K562 (cell line): ENCODE data around the gene CEP350. TPM values are rescaled to one million over a fixed set of nuclear protein-coding genes. Genes with fewer than 3 reads are reported as not detected.

Experiments used
- ATAC-seq: fragments of 200-7000 bp; cut with Tn5 transposase; 3 replicates; pipeline ENCODE4 v1.9.1; 2020; ENCODE audit warnings: moderate library complexity
- BruUV-seq: library from RNA; stranded (reverse); fragments of 400-500 nt; replicated peaks from 2 replicates; lab custom pipeline; 2021; lab: Mats Ljungman, UMichigan
- CTCF ChIA-PET: fragments of 300-600 bp; formaldehyde crosslinking; extraction: SDS; loops from one replicate; lab custom pipeline; 2021; ENCODE audit warnings: low intra/inter-chr PET ratio; lab: Yijun Ruan, JAX
- POLR2A ChIA-PET: fragments of 300-600, 350-650 bp; sonication (Branson Sonifier 250); formaldehyde crosslinking; extraction: SDS; loops from one replicate; lab custom pipeline; 2021; ENCODE audit warnings: antibody characterized with exemption, inconsistent platforms; lab: Yijun Ruan, JAX
- DNase-seq, 4 experiments: peaks; one replicate each; pipeline versions ENCODE4 v3.0.0 to v3.0.0-alpha.2; 2011 to 2018; ENCODE audit warnings: low spot score in 3 of 4, mixed read lengths in 3 of 4; ENCODE audit errors: extremely low read depth in 1 of 4
- FAIRE-seq: peaks from 2 replicates; lab custom pipeline; 2011; peaks lifted over from hg19 to GRCh38; lab: Jason Lieb, UNC
- H2AFZ ChIP-seq: 2 replicates; pipeline ENCODE4 v1.6.0; 2011; ENCODE audit warnings: low read depth, low read length, control low read depth, inconsistent platforms
- H3K27ac ChIP-seq: fragments of 200-600 bp; 3 replicates; pipeline ENCODE4 v1.8.0; 2011; ENCODE audit warnings: low read depth, mild to moderate bottlenecking, control low read depth, inconsistent platforms, low read length, moderate library complexity, mixed read lengths; ENCODE audit errors: extremely low read depth
- H3K27me3 ChIP-seq, 2 experiments: fragments of 300-600 bp in 1 of 2; 2 replicates in 1 of 2; 3 replicates in 1 of 2; pipeline versions ENCODE4 v1.6.0 to v1.8.0; 2011; ENCODE audit warnings: inconsistent platforms in 2 of 2, low read length in 2 of 2, mild to moderate bottlenecking in 1 of 2, mixed read lengths in 1 of 2, moderate library complexity in 1 of 2; ENCODE audit not compliant: control insufficient read depth in 2 of 2, insufficient read depth in 2 of 2
- H3K36me3 ChIP-seq: fragments of 300-600 bp; 3 replicates; pipeline ENCODE4 v1.8.0; 2011; ENCODE audit warnings: mild to moderate bottlenecking, low read length, inconsistent platforms; ENCODE audit not compliant: control insufficient read depth, insufficient read depth
- H3K4me1 ChIP-seq, 2 experiments: fragments of 200-600 bp in 1 of 2; replicated peaks in 1 of 2; 2 replicates in 1 of 2; 3 replicates in 1 of 2; pipeline versions ENCODE4 v1.5.1 to v1.8.0; 2011; ENCODE audit warnings: inconsistent platforms in 2 of 2, low read length in 2 of 2, mild to moderate bottlenecking in 1 of 2, mixed read lengths in 1 of 2, moderate library complexity in 1 of 2; ENCODE audit not compliant: control insufficient read depth in 2 of 2, insufficient read depth in 2 of 2
- H3K4me2 ChIP-seq: 2 replicates; pipeline ENCODE4 v1.6.1; 2011; ENCODE audit warnings: low read length, control low read depth, inconsistent platforms, mixed read lengths; ENCODE audit not compliant: insufficient read depth
- H3K4me3 ChIP-seq: fragments of 200-600 bp; sonication (generic), shearing (Covaris generic); 2 replicates; pipeline ENCODE4 v1.5.1; 2016; ENCODE audit warnings: control low read depth, inconsistent platforms
- H3K79me2 ChIP-seq: fragments of 200-600 bp; 3 replicates; pipeline ENCODE4 v1.8.0; 2011; ENCODE audit warnings: low read length, inconsistent platforms; ENCODE audit not compliant: control insufficient read depth, insufficient read depth
- H3K9ac ChIP-seq, 2 experiments: 2 replicates each; pipeline versions ENCODE4 v1.6.0 to v1.6.1; 2011; ENCODE audit warnings: low read depth in 2 of 2, low read length in 2 of 2, control low read depth in 1 of 2, inconsistent platforms in 1 of 2, mild to moderate bottlenecking in 1 of 2, mixed read lengths in 1 of 2; ENCODE audit not compliant: insufficient read depth in 1 of 2
- H3K9me1 ChIP-seq: one replicate; pipeline ENCODE4 v1.6.0; 2011; ENCODE audit warnings: inconsistent platforms, mild to moderate bottlenecking, low read length, moderate library complexity; ENCODE audit not compliant: control insufficient read depth, insufficient read depth
- H3K9me3 ChIP-seq: replicated peaks from 2 replicates; pipeline ENCODE4 v1.5.1; 2011; ENCODE audit warnings: low read depth, low read length, inconsistent platforms; ENCODE audit not compliant: control insufficient read depth, insufficient read depth
- H4K20me1 ChIP-seq: replicated peaks from 2 replicates; pipeline ENCODE4 v1.6.1; 2011; ENCODE audit warnings: low read length, inconsistent platforms, mixed read lengths; ENCODE audit not compliant: control insufficient read depth, insufficient read depth
- COPS2 ChIP-seq: fragments of 450-650 bp; conservative IDR thresholded peaks from 2 replicates; pipeline ENCODE4 v1.6.1; 2016; ENCODE audit warnings: mild to moderate bottlenecking, moderate library complexity
- HOMEZ ChIP-seq: fragments of 250-450 bp; sonication (Bioruptor Pico); IDR thresholded peaks from 2 replicates; pipeline ENCODE4 v1.4.0; 2020; ENCODE audit warnings: mild to moderate bottlenecking, moderate library complexity
- TAF15 ChIP-seq: fragments of 200-400 bp; formaldehyde crosslinking; IDR thresholded peaks from 2 replicates; pipeline ENCODE4 v1.6.1; 2017; ENCODE audit warnings: mild to moderate bottlenecking, low read depth, low read length, moderate library complexity
- WGBS: fragments of 100-300 bp; shearing (Covaris generic); methylation state at CpG from one replicate; pipeline ENCODE4 v1.1.6; 2016; ENCODE audit warnings: low coverage, mixed read lengths; ENCODE audit not compliant: insufficient coverage; ENCODE audit errors: missing lambda C conversion rate; 5-methylcytosine and 5-hydroxymethylcytosine counted together
- in situ Hi-C: fragments of 300-500 bp; cut with MboI; formaldehyde crosslinking; loops from 4 replicates; pipeline ENCODE4 v1.15.0; 2018; ENCODE audit warnings: inconsistent platforms, mixed read lengths
- intact Hi-C: fragments of 100-400 bp; cut with micrococcal nuclease; formaldehyde crosslinking; loops from 2 replicates; pipeline ENCODE4 v1.14.2; 2022
- polyA plus RNA-seq, 8 experiments: library from polyadenylated mRNA; depleted of rRNA in 4 of 8; stranded (reverse) in 5 of 8; unstranded in 3 of 8; fragments of >200 nt; fragmentation: Nextera tagmentation in 2 of 8; fragmentation: Illumina TruSeq in 1 of 8; extraction: Ambion mirVana in 2 of 8; extraction: Trizol in 1 of 8; gene quantifications; 2 replicates each; pipeline versions ENCODE4 v1.2.1 to v1.2.3, GENCODE V29; 2011 to 2014; ENCODE audit warnings: inconsistent platforms in 1 of 8, missing spikeins in 1 of 8
- total RNA-seq, 7 experiments: library from RNA; depleted of rRNA in 6 of 7; stranded (reverse); fragments of >200 nt in 6 of 7; fragmentation: Illumina TruSeq in 2 of 7; extraction: Trizol in 2 of 7; gene quantifications; 2 replicates each; pipeline versions ENCODE4 v1.2.1 to v1.2.3, GENCODE V29; 2011 to 2021; ENCODE audit warnings: low replicate concordance in 1 of 7

The CEP350 gene
- total and polyA plus RNA-seq, 9 of the 15 experiments (the other 6 are each of a cell fraction or from before 2014, with no cell fraction given) = 8.3 to 64.3 (median 28.0) TPM

DNA sequence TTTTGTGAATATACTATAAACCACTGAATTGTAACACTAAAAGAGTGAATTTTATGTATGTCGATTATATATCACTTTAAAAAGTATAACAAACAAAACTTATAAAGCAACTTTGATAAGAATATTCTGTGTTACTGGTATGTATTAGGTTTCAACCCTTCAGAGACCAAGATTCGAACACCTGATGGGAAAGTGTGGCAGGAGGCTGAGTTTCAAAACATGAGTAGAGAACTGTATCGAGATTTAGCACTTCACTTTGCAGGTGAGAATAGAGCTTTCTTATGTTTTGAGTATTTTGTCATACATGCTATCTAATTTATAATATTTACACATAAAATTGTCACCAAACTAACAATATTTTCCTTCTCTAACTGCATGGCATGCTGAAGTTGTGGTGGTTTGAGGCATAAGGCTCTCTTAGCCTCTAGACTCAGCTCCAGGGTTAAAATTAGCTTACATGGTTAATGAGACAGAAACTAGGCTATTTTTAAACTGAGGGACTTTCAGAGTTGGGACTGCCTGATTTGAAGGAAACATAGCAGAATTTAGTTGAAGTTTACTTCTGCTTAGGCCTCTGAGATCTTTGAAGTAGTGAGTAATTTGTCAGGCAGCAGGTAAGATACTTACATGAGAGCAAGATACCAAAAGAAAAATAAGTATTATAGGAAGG is 48.6 kb downstream of the CEP350 start:
- DNase-seq = no peak
- H3K9ac ChIP-seq = no peak overlapping the region
- no peak for TF ChIP-seq TAF15
- TF ChIP-seq COPS2 = no peak
- no peak for TF ChIP-seq HOMEZ (CRISPR knock-in tag)
- no peak overlapping the region for H3K27ac ChIP-seq
- ChIA-PET CTCF (no interaction called here), POLR2A (interaction anchor here (0.9 to 1.8 kb wide), 4 partner anchors 9 to 165 kb away, joined by 3 to 7 read pairs (median 3); no protein-coding TSS in a partner anchor)
- no peaks in the 10 kb centered on the region for H3K4me1 ChIP-seq
- intact Hi-C loops = no loop called here
- H3K79me2 ChIP-seq = peaks cover 5% of the 10 kb centered on the region; the same call in 1 of the 3 replicates
- H3K4me2 ChIP-seq = no peak overlapping the region
- H4K20me1 ChIP-seq = no peaks in the 10 kb centered on the region
- in situ Hi-C loops = no loop called here
- no peak overlapping the region for H3K4me3 ChIP-seq
- no TSS peak for BruUV-seq
- WGBS = 82% methylated on average over 3 of the region's 3 CpGs
- H2AFZ ChIP-seq = no peak overlapping the region
- no peaks in the 10 kb centered on the region for H3K27me3 ChIP-seq
- peaks cover 40% of the 10 kb centered on the region for H3K36me3 ChIP-seq
- no peak for FAIRE-seq
- H3K9me3 ChIP-seq = no peaks in the 10 kb centered on the region; the same call in 1 of the 2 replicates
- ATAC-seq = peak; percentile 23; the same call in 1 of the 3 replicates
- no peaks in the 10 kb centered on the region for H3K9me1 ChIP-seq
